Karpas-422 (cell line): ENCODE measurements around the gene METTL27. TPM values are rescaled to one million over a fixed set of nuclear protein-coding genes. Genes with fewer than 3 reads are reported as not detected.

Source experiments
- DNase-seq: peaks from one replicate; pipeline ENCODE4 v3.0.0-alpha.2; 2015
- H2AFZ ChIP-seq: fragments of 200-600 bp; sonication (generic); 2 replicates; pipeline ENCODE4 v1.6.1; 2014; ENCODE audit warnings: antibody characterized with exemption, low read length, mixed read lengths
- H3K27ac ChIP-seq: fragments of 200-600 bp; sonication (generic); 2 replicates; pipeline ENCODE4 v1.5.1; 2014; ENCODE audit warnings: mild to moderate bottlenecking, low read length, moderate library complexity
- H3K27me3 ChIP-seq: fragments of 200-600 bp; sonication (generic); 2 replicates; pipeline ENCODE4 v1.6.1; 2014; ENCODE audit warnings: low read length, mixed read lengths
- H3K36me3 ChIP-seq: fragments of 200-600 bp; sonication (generic); 2 replicates; pipeline ENCODE4 v1.6.1; 2014; ENCODE audit warnings: low read length, mixed read lengths; ENCODE audit not compliant: insufficient read depth
- H3K4me1 ChIP-seq: fragments of 200-600 bp; sonication (generic); 2 replicates; pipeline ENCODE4 v1.6.1; 2014; ENCODE audit warnings: mild to moderate bottlenecking, low read length, mixed read lengths
- H3K4me2 ChIP-seq: fragments of 200-600 bp; sonication (generic); 2 replicates; pipeline ENCODE4 v1.6.1; 2014; ENCODE audit warnings: low read length, low read depth, mild to moderate bottlenecking; ENCODE audit not compliant: poor library complexity, severe bottlenecking
- H3K4me3 ChIP-seq: fragments of 200-600 bp; sonication (generic); 2 replicates; pipeline ENCODE4 v1.5.1; 2014; ENCODE audit warnings: mild to moderate bottlenecking, antibody characterized with exemption, low read length, mixed read lengths
- H3K79me2 ChIP-seq: fragments of 200-600 bp; sonication (generic); 2 replicates; pipeline ENCODE4 v1.6.1; 2014; ENCODE audit warnings: mild to moderate bottlenecking, low read length, mixed read lengths
- H3K9ac ChIP-seq: fragments of 200-600 bp; sonication (generic); 2 replicates; pipeline ENCODE4 v1.6.0; 2014; ENCODE audit warnings: low read length
- H3K9me2 ChIP-seq: fragments of 200-600 bp; sonication (generic), shearing (Covaris generic); replicated peaks from 2 replicates; pipeline ENCODE4 v1.6.0; 2014; ENCODE audit warnings: mild to moderate bottlenecking, low read length, moderate library complexity; ENCODE audit not compliant: insufficient read depth
- H3K9me3 ChIP-seq: fragments of 300-700, 200-600 bp; sonication (generic); 2 replicates; pipeline ENCODE4 v1.6.1; 2014; ENCODE audit warnings: low read length, mixed read lengths
- H4K20me1 ChIP-seq: fragments of 200-600 bp; sonication (generic); 2 replicates; pipeline ENCODE4 v1.6.1; 2014; ENCODE audit warnings: mild to moderate bottlenecking, antibody characterized with exemption, low read length, low read depth; ENCODE audit not compliant: insufficient read depth
- total RNA-seq: library from RNA; depleted of rRNA; stranded (reverse); fragments of >200 nt; shearing (Covaris generic); gene quantifications from 2 replicates; pipeline ENCODE4 v1.2.3, GENCODE V29; 2014; ENCODE audit warnings: low replicate concordance

The METTL27 gene
- total RNA-seq, 1 experiment from 2014 or later: not detected

GRCh38 chr7:73871163-73872011 is 29.1 kb upstream of the METTL27 start:
- no peak for DNase-seq
- H3K27me3 ChIP-seq: no peaks in the 10 kb centered on the region
- H4K20me1 ChIP-seq: no peaks in the 10 kb centered on the region
- H3K9me3 ChIP-seq: no peaks in the 10 kb centered on the region
- H2AFZ ChIP-seq: no peak overlapping the region
- no peaks in the 10 kb centered on the region for H3K36me3 ChIP-seq
- H3K4me1 ChIP-seq: no peaks in the 10 kb centered on the region
- H3K4me2 ChIP-seq: no peak overlapping the region
- H3K79me2 ChIP-seq: no peaks in the 10 kb centered on the region
- no peaks in the 10 kb centered on the region for H3K9me2 ChIP-seq
- H3K4me3 ChIP-seq: no peak overlapping the region
- H3K27ac ChIP-seq: no peak overlapping the region
- H3K9ac ChIP-seq: no peak overlapping the region

- H3K4me1 ChIP-seq: no peaks in the 10 kb centered on the region
- no peaks in the 10 kb centered on the region for H3K27me3 ChIP-seq
- no peak overlapping the region for H3K4me3 ChIP-seq
- no peaks in the 10 kb centered on the region for H3K9me3 ChIP-seq
- H3K79me2 ChIP-seq: no peaks in the 10 kb centered on the region
- no peak overlapping the region for H2AFZ ChIP-seq
- no peaks in the 10 kb centered on the region for H4K20me1 ChIP-seq
- H3K4me2 ChIP-seq: no peak overlapping the region
- H3K27ac ChIP-seq: no peak overlapping the region
- no peaks in the 10 kb centered on the region for H3K36me3 ChIP-seq
- no peak for DNase-seq
- no peaks in the 10 kb centered on the region for H3K9me2 ChIP-seq
- no peak overlapping the region for H3K9ac ChIP-seq
Observed at GRCh38 chr7:73870041-73870492, 27.8 kb upstream of the METTL27 start.

GRCh38 chr7:73869011-73869798 is 26.9 kb upstream of the METTL27 start:
- no peak overlapping the region for H3K4me3 ChIP-seq

GRCh38 chr7:73866446-73866767 is 24.1 kb upstream of the METTL27 start:
- Histone ChIP-seq H3K4me2 (no peak overlapping the region), H3K9ac (no peak overlapping the region), H2AFZ (no peak overlapping the region), H4K20me1 (no peaks in the 10 kb centered on the region), H3K27ac (no peak overlapping the region), H3K27me3 (no peaks in the 10 kb centered on the region), H3K4me1 (no peaks in the 10 kb centered on the region), H3K4me3 (no peak overlapping the region), H3K79me2 (no peaks in the 10 kb centered on the region), H3K9me2 (no peaks in the 10 kb centered on the region), H3K36me3 (no peaks in the 10 kb centered on the region), H3K9me3 (no peaks in the 10 kb centered on the region)
- no peak for DNase-seq

More at GRCh38 chr7:73869011-73869798, 26.9 kb upstream of the METTL27 start:
- H4K20me1 ChIP-seq: no peaks in the 10 kb centered on the region
- H2AFZ ChIP-seq: no peak overlapping the region
- H3K9ac ChIP-seq: no peak overlapping the region
- H3K4me2 ChIP-seq: no peak overlapping the region
- H3K27me3 ChIP-seq: no peaks in the 10 kb centered on the region
- no peak overlapping the region for H3K27ac ChIP-seq
- H3K36me3 ChIP-seq: no peaks in the 10 kb centered on the region
- H3K9me2 ChIP-seq: no peaks in the 10 kb centered on the region
- DNase-seq: no peak
- H3K9me3 ChIP-seq: no peaks in the 10 kb centered on the region
- no peaks in the 10 kb centered on the region for H3K4me1 ChIP-seq
- no peaks in the 10 kb centered on the region for H3K79me2 ChIP-seq

GRCh38 chr7:73865738-73866445 is 23.6 kb upstream of the METTL27 start:
- Histone ChIP-seq H2AFZ (no peak overlapping the region), H3K4me1 (no peaks in the 10 kb centered on the region)
- DNase-seq: peak; percentile 85

GRCh38 chr7:73864981-73865711 is 22.8 kb upstream of the METTL27 start:
- Histone ChIP-seq H2AFZ (no peak overlapping the region), H3K9me3 (no peaks in the 10 kb centered on the region), H3K4me1 (no peaks in the 10 kb centered on the region), H3K79me2 (no peaks in the 10 kb centered on the region), H3K9me2 (no peaks in the 10 kb centered on the region), H3K27me3 (no peaks in the 10 kb centered on the region), H3K9ac (no peak overlapping the region), H3K4me2 (no peak overlapping the region), H3K4me3 (no peak overlapping the region), H3K36me3 (no peaks in the 10 kb centered on the region), H3K27ac (no peak overlapping the region), H4K20me1 (no peaks in the 10 kb centered on the region)
- no peak for DNase-seq

More at GRCh38 chr7:73865738-73866445, 23.6 kb upstream of the METTL27 start:
- H3K4me2 ChIP-seq: no peak overlapping the region
- H3K27me3 ChIP-seq: no peaks in the 10 kb centered on the region
- no peak overlapping the region for H3K4me3 ChIP-seq
- H3K9ac ChIP-seq: no peak overlapping the region
- no peaks in the 10 kb centered on the region for H4K20me1 ChIP-seq
- no peaks in the 10 kb centered on the region for H3K36me3 ChIP-seq
- no peaks in the 10 kb centered on the region for H3K9me3 ChIP-seq
- no peak overlapping the region for H3K27ac ChIP-seq
- H3K9me2 ChIP-seq: no peaks in the 10 kb centered on the region
- no peaks in the 10 kb centered on the region for H3K79me2 ChIP-seq

GRCh38 chr7:73861305-73861704 is 19.0 kb upstream of the METTL27 start:
- Histone ChIP-seq H3K4me2 (no peak overlapping the region), H3K9me2 (no peaks in the 10 kb centered on the region), H3K79me2 (no peaks in the 10 kb centered on the region), H3K9me3 (no peaks in the 10 kb centered on the region), H3K36me3 (no peaks in the 10 kb centered on the region), H4K20me1 (no peaks in the 10 kb centered on the region), H2AFZ (no peak overlapping the region), H3K27me3 (no peaks in the 10 kb centered on the region), H3K9ac (no peak overlapping the region), H3K27ac (no peak overlapping the region), H3K4me3 (no peak overlapping the region), H3K4me1 (no peaks in the 10 kb centered on the region)
- no peak for DNase-seq
